Stimulated activated CD4-positive, alpha-beta T cell treated with anti-CD3 and anti-CD28 coated beads, Interleukin-2, amount 100 ng/mL, for 48 hours (primary cell): ENCODE measurements around the gene PPIA.
"Not testable (repeated sequence)": the region's sequence is repeated elsewhere in the genome, so short reads cannot be mapped to it uniquely, and the experiment has no call there.

Experiments used
- DNase-seq, 2 donors: peaks; one replicate each; pipeline ENCODE4 v3.0.0-alpha.2; 2020

The PPIA gene

DNA sequence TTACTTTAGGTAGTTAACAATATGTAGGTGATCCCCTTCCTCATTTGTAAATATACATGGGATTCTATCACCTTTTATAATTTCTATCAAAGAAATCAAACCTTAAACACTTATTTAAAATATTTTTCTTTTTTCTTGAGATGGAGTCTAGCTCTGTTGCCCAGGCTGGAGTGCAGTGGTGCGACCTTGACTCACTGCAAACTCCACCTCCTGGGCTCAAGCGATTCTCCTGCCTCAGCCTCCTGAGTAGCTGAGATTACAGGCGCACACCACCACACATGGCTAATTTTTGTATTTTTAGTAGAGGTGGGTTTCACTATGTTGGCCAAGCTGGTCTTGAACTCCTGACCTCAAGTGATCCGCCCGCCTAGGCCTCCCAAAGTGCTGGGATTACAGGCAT, 47.0 kb downstream of the PPIA start:
- not testable (repeated sequence) for DNase-seq

DNA sequence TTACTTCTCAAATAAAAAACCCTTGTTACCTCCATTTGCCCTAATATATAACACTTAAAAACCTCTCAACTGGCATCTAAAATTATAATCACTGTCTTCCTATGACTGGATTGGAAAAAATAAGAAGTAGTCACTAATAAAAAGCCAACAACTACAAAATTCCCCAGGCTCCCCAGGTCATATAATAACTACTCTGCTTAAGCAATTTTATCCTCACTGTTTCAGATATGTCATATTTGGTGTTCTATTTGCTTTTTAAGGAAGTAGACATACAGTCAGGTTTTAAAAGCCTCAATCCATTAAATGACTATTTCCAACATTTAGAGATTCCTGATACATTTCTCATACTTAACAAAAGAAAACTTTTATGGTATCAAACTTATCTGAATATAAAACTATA, 49.0 kb downstream of the PPIA start:
- no peak for DNase-seq

DNA sequence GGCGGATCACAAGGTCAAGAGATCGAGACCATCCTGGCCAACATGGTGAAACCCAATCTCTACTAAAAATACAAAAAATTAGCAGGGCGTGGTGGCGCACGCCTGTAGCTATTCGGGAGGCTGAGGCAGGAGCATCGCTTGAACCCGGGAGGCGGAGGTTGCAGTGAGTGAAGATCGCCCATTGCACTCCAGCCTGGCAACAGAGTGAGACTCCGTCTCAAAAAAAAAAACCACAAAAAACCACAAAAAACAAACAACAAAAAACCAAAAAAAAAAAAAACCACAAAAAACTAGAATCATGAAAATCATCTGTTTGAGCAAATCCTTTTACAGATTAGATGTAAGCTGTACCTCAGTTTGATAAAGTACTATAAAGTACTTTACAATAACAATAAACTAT, 49.9 kb downstream of the PPIA start:
- DNase-seq = not testable (repeated sequence)

DNA sequence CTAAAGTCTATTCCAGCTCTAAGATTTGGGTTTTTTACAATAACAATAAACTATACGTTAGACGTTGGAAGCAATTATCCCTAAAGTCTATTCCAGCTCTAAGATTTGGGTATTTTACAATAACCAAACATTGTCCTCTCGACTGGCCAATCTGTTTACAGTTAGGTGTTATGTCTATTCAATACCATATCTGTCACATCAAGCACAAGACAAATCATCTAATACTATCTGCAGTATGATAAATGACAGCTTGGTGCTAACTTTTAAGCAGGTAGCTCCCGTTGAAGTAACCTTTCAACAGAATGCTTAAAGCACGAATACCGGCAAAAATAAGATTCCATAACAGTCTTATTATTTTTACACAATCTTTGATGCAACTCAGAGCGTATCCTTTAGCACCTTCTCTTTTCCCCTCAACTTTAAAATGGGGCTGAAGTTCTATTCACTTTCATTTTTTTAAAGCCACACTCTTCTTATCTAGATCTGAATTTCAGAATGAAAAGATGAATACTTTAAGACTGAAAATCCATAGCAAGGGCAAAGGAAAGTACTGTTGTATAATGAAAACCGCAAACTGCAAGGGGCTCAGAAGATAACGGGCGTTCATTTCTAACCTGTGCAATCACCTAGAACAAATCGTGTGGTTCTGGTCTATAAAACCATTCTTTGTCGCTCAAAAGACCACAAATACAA, 50.5 kb downstream of the PPIA start:
- DNase-seq = no peak

DNA sequence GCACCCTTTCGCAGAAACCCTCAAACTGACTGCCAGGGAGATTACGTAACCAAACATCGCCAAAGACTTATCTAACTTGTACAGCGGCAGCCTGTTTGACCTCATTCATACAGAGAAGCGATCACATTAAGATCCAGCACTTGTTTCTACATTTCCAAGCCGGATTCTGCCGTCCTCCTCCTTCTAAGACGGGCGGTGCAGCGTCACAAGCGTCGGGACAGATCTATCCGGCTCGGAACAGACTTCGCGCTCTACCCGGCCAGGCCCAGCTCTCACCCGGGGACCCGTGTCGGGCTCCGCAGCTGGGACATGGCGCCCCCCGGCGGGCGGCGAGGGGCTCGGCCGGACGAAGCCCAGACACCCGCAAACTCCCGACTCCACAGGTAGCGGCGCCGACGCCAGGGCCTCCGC, 51.0 kb downstream of the PPIA start:
- DNase-seq = peak; percentile 75 to 81

DNA sequence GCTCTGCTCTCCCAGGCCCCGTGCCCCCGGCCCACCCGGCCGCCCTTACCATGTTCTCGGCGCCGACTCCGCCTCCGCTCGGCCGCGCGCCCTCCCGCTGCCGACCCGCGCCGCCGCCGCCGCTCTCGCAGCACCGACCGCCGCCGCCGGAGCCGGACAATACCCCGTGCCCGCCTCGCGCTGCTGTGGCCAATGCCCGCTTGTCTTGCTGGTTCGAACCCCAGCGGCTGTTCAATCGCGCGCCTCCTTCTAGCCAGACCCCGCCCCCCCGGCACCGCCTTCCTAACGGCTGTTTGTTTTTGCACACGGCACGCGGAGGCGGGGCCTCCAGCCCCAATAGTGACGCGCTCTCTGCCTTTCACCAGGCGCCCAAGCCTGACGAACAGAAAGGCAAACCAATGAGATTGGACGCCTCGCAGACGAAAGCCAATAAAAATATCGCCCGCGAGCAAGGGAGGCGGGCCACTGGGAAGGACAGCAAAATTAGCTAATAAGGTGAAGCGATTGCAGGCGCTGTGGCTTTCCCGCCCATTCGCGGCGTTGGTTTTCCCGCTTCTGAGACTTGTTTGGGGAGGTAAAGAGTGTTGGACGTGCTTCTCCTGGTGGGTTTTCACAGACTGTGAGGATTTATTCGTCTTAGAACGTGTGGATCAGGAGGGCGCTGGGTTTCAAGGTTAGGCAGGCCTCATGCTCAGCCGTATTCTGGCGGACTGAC, 51.6 kb downstream of the PPIA start, which contains the start of gene H2AZ2:
Gene H2AZ2, minus strand, starts transcription at position 168 of the 715 bp plus-strand sequence. Its CDS starts 116 bp downstream, at position 52.
- DNase-seq = peak; percentile 99

DNA sequence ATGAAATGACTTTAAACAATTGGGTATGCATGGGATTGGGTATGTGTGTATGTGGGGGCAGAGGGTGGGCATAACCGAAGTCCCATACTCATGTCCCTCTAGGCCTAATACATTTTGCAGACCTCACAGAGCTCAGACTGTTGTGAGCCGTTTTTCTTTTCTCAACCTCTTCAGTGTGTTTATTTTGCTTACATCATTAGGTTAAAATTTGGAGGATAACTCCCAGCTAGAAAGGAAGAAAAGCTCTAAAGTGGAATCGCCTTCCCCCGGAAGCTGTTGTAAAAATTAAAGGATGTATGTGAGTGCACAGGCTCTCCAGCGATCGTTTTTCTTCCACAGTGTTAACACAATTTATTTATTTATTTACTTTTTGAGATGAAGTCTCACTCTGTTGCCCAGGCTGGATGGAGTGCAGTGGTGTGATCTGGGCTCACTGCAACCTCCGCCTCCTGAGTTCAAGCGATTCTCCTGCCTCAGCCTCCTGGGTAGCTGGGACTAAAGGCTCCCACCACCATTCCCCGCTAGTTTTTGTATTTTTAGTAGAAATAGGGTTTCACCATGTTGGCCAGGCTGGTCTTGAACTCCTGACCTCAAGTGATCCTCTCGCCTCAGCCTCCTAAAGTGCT, 52.9 kb downstream of the PPIA start:
- DNase-seq = no peak

DNA sequence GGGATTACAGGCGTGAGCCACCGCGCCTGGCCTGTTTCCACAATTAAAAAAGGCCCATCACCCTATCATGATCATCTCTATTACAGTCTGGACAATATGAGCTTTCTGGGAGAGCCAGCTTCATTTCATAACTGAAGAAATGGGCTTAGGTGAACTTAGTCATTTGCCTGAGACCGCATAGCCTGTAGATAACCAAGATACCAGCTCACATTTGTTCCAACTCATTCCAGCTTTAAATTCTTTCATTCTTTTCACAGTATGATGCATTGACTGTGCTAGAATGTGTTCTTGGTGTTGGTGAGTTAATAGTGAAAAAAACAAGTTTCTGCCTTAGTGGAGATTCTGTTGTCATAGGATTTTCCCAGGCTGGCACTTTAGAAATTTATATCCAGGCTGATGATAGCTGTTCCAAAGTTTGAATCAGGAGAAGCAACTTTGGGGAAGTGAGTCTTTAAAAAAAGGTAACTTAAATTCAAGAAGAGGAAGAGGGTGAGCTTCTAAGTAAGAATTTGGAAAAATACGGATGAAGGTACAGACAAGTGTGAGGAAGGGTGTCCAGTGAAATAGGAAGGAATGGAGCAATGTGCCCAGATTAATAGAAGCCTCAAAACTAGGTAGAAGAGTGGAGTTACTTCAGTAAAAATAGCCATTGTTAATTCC, 53.5 kb downstream of the PPIA start:
- no peak for DNase-seq

DNA sequence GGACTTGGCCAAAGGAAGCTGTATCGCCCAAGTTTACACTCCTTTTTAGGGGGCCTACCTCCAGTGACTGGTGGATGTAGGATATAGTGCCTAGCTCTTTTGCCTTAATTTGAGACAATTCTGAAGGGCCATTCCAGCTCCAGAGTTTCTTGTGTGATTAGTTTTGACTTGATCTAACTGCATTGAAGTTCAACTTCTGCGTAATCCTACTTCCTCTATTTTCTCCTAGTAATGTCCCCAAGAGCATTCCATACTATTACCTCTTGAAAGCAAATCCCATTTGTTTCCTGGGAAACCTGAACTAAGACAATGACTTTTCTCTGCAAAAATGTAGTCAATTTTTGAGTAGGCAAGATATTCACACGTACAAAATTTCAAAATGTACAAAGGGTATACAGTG, 56.1 kb downstream of the PPIA start:
- DNase-seq = no peak
